Activated CD8-positive, alpha-beta T cell treated with anti-CD3 and anti-CD28 coated beads, Interleukin-2, amount 10 ng/mL, durations not matched to agents 7 days and 5 days (primary cell): ENCODE data around the gene RPL10. TPM values are rescaled to one million over a fixed set of nuclear protein-coding genes. Genes with fewer than 3 reads are reported as not detected.

Source experiments
- ATAC-seq: fragments of 150-1000 bp; cut with Tn5 transposase; one replicate; pipeline ENCODE4 v1.10.0; 2021; ENCODE audit warnings: moderate library complexity
- CTCF ChIA-PET: fragments of 350-600 bp; sonication (Branson Sonifier 250); formaldehyde crosslinking; loops from one replicate; lab custom pipeline; 2021; ENCODE audit warnings: antibody characterized with exemption; lab: Charles Lee
- POLR2A ChIA-PET: fragments of 350-600 bp; sonication (Branson Sonifier 250); formaldehyde crosslinking; loops from one replicate; lab custom pipeline; 2021; ENCODE audit warnings: antibody characterized with exemption; lab: Charles Lee
- DNase-seq: peaks from one replicate; pipeline ENCODE4 v3.0.0-alpha.2; 2020
- H3K27ac Mint-ChIP-seq: one replicate; pipeline ENCODE4 v1.8.0; 2021; ENCODE audit warnings: mild to moderate bottlenecking, mixed read lengths
- H3K27me3 Mint-ChIP-seq: one replicate; pipeline ENCODE4 v1.8.0; 2021; ENCODE audit warnings: low read depth, mixed read lengths
- H3K36me3 Mint-ChIP-seq: one replicate; pipeline ENCODE4 v1.8.0; 2021; ENCODE audit warnings: low read depth, mixed read lengths
- H3K4me1 Mint-ChIP-seq: one replicate; pipeline ENCODE4 v1.8.0; 2021; ENCODE audit warnings: low read depth, mixed read lengths
- H3K4me3 Mint-ChIP-seq: one replicate; pipeline ENCODE4 v1.8.0; 2021; ENCODE audit warnings: mild to moderate bottlenecking, mixed read lengths
- H3K9me3 Mint-ChIP-seq: one replicate; pipeline ENCODE4 v1.8.0; 2022; ENCODE audit warnings: mixed read lengths; ENCODE audit not compliant: insufficient read depth
- microRNA-seq: library from miRNA; unstranded; fragments of <30 nt; microRNA quantifications from one replicate; pipeline ENCODE4 v1.2.0, GENCODE V29; 2022
- total RNA-seq, 2 experiments: library from RNA; stranded (reverse); gene quantifications; one replicate each; pipeline ENCODE4 v1.2.3, GENCODE V29; 2021

Gene RPL10
- total RNA-seq, 2 experiments from 2014 or later = 2,758 to 2,862 TPM

- Mint-ChIP-seq H3K36me3 (peaks cover 13% of the 10 kb centered on the region), H3K4me3 (no peak overlapping the region), H3K4me1 (peaks cover 17% of the 10 kb centered on the region), H3K27ac (no peak overlapping the region), H3K9me3 (no peaks in the 10 kb centered on the region), H3K27me3 (no peaks in the 10 kb centered on the region)
- no peak for ATAC-seq
- ChIA-PET CTCF (no interaction called here), POLR2A (no interaction called here)
- no peak for DNase-seq
These were observed 48.3 kb downstream of the RPL10 start for GRCh38 chrX:154446430-154446829.

GRCh38 chrX:154448484-154448883, 50.3 kb downstream of the RPL10 start:
- ChIA-PET POLR2A (no interaction called here), CTCF (no interaction called here)
- H3K27ac Mint-ChIP-seq = no peak overlapping the region
- H3K4me1 Mint-ChIP-seq = peaks cover 8% of the 10 kb centered on the region
- no peak overlapping the region for H3K4me3 Mint-ChIP-seq
- H3K27me3 Mint-ChIP-seq = no peaks in the 10 kb centered on the region
- DNase-seq (no peak), ATAC-seq (no peak)
- H3K36me3 Mint-ChIP-seq = peaks cover 12% of the 10 kb centered on the region
- H3K9me3 Mint-ChIP-seq = no peaks in the 10 kb centered on the region

GRCh38 chrX:154449618-154450017, 51.4 kb downstream of the RPL10 start:
- H3K27ac Mint-ChIP-seq = no peak overlapping the region
- no peaks in the 10 kb centered on the region for H3K27me3 Mint-ChIP-seq
- H3K4me1 Mint-ChIP-seq = peaks cover 7% of the 10 kb centered on the region
- H3K36me3 Mint-ChIP-seq = peaks cover 12% of the 10 kb centered on the region
- DNase-seq (no peak), ATAC-seq (no peak)
- CTCF ChIA-PET = interaction anchor here (0.6 kb wide), 1 partner anchor 31 kb away, joined by 3 read pairs; no protein-coding TSS in a partner anchor
- no peak overlapping the region for H3K4me3 Mint-ChIP-seq
- no peaks in the 10 kb centered on the region for H3K9me3 Mint-ChIP-seq
- POLR2A ChIA-PET = no interaction called here

GRCh38 chrX:154450312-154450711, 52.1 kb downstream of the RPL10 start:
- ATAC-seq (no peak), DNase-seq (no peak)
- no peak overlapping the region for H3K4me3 Mint-ChIP-seq
- CTCF ChIA-PET = no interaction called here
- H3K4me1 Mint-ChIP-seq = peaks cover 7% of the 10 kb centered on the region
- H3K27me3 Mint-ChIP-seq = no peaks in the 10 kb centered on the region
- POLR2A ChIA-PET = no interaction called here
- H3K36me3 Mint-ChIP-seq = peaks cover 12% of the 10 kb centered on the region
- H3K27ac Mint-ChIP-seq = no peak overlapping the region
- no peaks in the 10 kb centered on the region for H3K9me3 Mint-ChIP-seq

Small RNA genes within 50 kb of the gene (microRNA-seq; reads per million reads assigned to microRNA genes)
- gene MIR6858 = not detected

Other genes with a start within 250 kb of the RPL10 start
- gene OPN1MW, start 215.8 kb upstream of the RPL10 start, total RNA-seq = not detected
- gene OPN1MW2, start 178.6 kb upstream of the RPL10 start, total RNA-seq = not detected
- gene OPN1MW3, start 140.8 kb upstream of the RPL10 start, total RNA-seq = not detected
- gene TEX28, start 103.3 kb upstream of the RPL10 start, total RNA-seq = not detected
- gene TKTL1, start 102.6 kb upstream of the RPL10 start, total RNA-seq = 1 to 10 TPM; 1.3 to 1.5 TPM
- 1,000 to 10,000 TPM; 1,371 to 1,454 TPM for gene FLNA, start 23.7 kb upstream of the RPL10 start, total RNA-seq
- 10 to 100 TPM; 65.9 to 66.0 TPM for gene EMD, start 19.1 kb upstream of the RPL10 start, total RNA-seq
- 10 to 100 TPM; 22.5 to 26.5 TPM for gene DNASE1L1, start 10.9 kb downstream of the RPL10 start, total RNA-seq
- gene TAFAZZIN, start 13.2 kb downstream of the RPL10 start, total RNA-seq = 10 to 100 TPM; 76.5 to 77.4 TPM
- 10 to 100 TPM; 41.5 to 43.5 TPM for gene ATP6AP1, start 30.3 kb downstream of the RPL10 start, total RNA-seq
- gene GDI1, start 38.8 kb downstream of the RPL10 start, total RNA-seq = 10 to 100 TPM; 92.7 to 95.5 TPM
- 10 to 100 TPM; 62.7 to 63.5 TPM for gene FAM50A, start 45.8 kb downstream of the RPL10 start, total RNA-seq
- 10 to 100 TPM; 48.9 to 53.6 TPM for gene PLXNA3, start 59.9 kb downstream of the RPL10 start, total RNA-seq
- 10 to 100 TPM; 49.6 to 51.0 TPM for gene LAGE3, start 80.9 kb downstream of the RPL10 start, total RNA-seq
- gene UBL4A, start 88.2 kb downstream of the RPL10 start, total RNA-seq = 10 to 100 TPM; 52.1 to 54.0 TPM
- 10 to 100 TPM; 29.1 to 30.8 TPM for gene SLC10A3, start 92.3 kb downstream of the RPL10 start, total RNA-seq
- 10 to 100 TPM; 28.5 to 31.6 TPM for gene FAM3A, start 117.9 kb downstream of the RPL10 start, total RNA-seq
- gene G6PD, start 148.5 kb downstream of the RPL10 start, total RNA-seq = 100 to 1,000 TPM; 133 to 135 TPM
- 10 to 100 TPM; 51.1 to 56.0 TPM for gene IKBKG, start 149.2 kb downstream of the RPL10 start, total RNA-seq
- not detected for gene CTAG1A, start 186.8 kb downstream of the RPL10 start, total RNA-seq
- gene CTAG1B, start 220.9 kb downstream of the RPL10 start, total RNA-seq = not detected